Adipocyte (in vitro differentiated cells): ENCODE data around the gene GRIN2A.
A peak's percentile ranks its signal among the peaks of the same experiment; 100 is the strongest.

ENCODE experiments used
- DNase-seq: peaks from one replicate; pipeline ENCODE4 v3.0.0-alpha.2; 2015; ENCODE audit warnings: low read depth
- H3K27me3 ChIP-seq: replicated peaks from 2 replicates; pipeline ENCODE4 v1.7.0; 2013; ENCODE audit warnings: mild to moderate bottlenecking, low read length, moderate library complexity; ENCODE audit not compliant: control insufficient read depth, insufficient read depth
- H3K36me3 ChIP-seq: 2 replicates; pipeline ENCODE4 v1.7.0; 2013; ENCODE audit warnings: low read length, mild to moderate bottlenecking, moderate library complexity; ENCODE audit not compliant: control insufficient read depth, insufficient read depth, severe bottlenecking
- H3K4me1 ChIP-seq: 2 replicates; pipeline ENCODE4 v1.7.0; 2013; ENCODE audit warnings: mild to moderate bottlenecking, low read length, moderate library complexity; ENCODE audit not compliant: control insufficient read depth, insufficient read depth
- H3K4me3 ChIP-seq: 2 replicates; pipeline ENCODE4 v1.7.0; 2013; ENCODE audit warnings: mild to moderate bottlenecking, low read length, moderate library complexity
- H3K9ac ChIP-seq: 2 replicates; pipeline ENCODE4 v1.7.0; 2013; ENCODE audit warnings: mild to moderate bottlenecking, low read length, moderate library complexity
- H3K9me3 ChIP-seq: 2 replicates; pipeline ENCODE4 v1.7.0; 2013; ENCODE audit warnings: mild to moderate bottlenecking, low read length, moderate library complexity; ENCODE audit not compliant: control insufficient read depth

Gene GRIN2A

DNA sequence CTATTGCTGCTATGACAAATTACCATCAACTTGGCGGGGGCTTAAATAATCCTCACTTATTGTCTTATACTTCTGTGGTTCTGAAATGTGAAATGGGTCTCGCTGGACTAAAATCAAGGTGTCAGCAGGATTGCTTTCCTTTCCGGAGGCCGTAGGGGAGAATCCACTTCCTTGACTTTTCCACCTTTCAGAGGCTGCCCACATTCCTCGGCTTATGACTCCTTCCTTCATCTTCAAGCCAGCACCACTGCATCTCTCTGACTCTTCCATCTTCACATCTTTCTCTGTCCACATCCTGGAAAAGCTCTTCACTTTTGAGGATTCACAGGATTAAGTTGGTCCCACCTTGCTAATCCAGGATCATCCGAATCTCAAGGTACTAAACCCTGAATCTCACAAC lies 217.8 kb downstream of the GRIN2A start:
- Histone ChIP-seq H3K9me3 (no peaks in the 10 kb centered on the region), H3K4me3 (no peak overlapping the region), H3K36me3 (no peaks in the 10 kb centered on the region), H3K9ac (no peak overlapping the region), H3K27me3 (no peaks in the 10 kb centered on the region), H3K4me1 (no peaks in the 10 kb centered on the region)
- no peak for DNase-seq

DNA sequence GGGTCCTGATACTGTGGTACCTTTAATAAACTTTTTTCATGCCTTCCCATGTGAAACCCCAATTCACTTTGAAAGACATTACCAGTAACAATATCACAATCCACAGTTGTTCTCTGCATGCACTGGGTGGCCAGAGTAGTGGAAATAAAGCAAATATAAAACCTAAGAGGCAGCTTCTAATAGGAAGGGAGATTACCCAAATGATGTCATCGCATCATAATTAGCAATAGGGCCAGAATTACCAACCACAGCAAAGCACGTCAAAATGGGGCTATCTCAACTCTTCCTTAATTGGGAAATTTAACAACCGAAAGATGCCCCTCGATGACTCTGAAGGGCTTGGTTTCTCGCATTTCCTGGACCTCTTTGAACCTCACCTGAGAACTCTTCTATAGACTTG lies 224.8 kb downstream of the GRIN2A start:
- H3K27me3 ChIP-seq, result peaks cover 35% of the 10 kb centered on the region
- H3K4me3 ChIP-seq, result no peak overlapping the region
- no peak overlapping the region for H3K9ac ChIP-seq
- H3K4me1 ChIP-seq, result peaks cover 8% of the 10 kb centered on the region
- DNase-seq, result no peak
- no peaks in the 10 kb centered on the region for H3K36me3 ChIP-seq
- no peaks in the 10 kb centered on the region for H3K9me3 ChIP-seq

GRCh38 chr16:9957002-9957401 lies 225.2 kb downstream of the GRIN2A start:
- Histone ChIP-seq H3K9me3 (no peaks in the 10 kb centered on the region), H3K4me3 (no peak overlapping the region), H3K27me3 (peaks cover 35% of the 10 kb centered on the region), H3K9ac (no peak overlapping the region), H3K4me1 (peaks cover 8% of the 10 kb centered on the region), H3K36me3 (no peaks in the 10 kb centered on the region)
- no peak for DNase-seq

DNA sequence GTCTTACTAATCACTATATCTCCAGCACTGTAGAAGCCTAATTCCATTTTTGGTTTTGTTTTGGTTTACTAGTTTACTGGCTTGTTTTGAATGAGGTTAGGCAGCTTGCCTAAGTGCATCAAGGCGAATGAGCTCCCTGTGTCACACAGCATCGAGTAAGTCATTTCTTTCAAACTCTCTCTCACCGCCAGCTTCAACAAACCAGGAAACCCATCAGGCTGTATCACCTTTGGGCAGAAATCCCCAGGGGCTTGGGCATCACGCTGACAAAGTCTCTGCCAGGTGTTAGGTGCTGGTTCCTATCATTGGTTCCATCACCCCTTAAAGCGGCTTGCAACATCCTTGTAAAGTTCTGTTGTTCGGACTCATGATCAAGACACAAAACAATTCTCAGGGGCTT lies 226.6 kb downstream of the GRIN2A start:
- H3K9ac ChIP-seq, result no peak overlapping the region
- DNase-seq, result no peak
- no peak overlapping the region for H3K4me3 ChIP-seq
- H3K36me3 ChIP-seq, result no peaks in the 10 kb centered on the region
- H3K27me3 ChIP-seq, result peaks cover 35% of the 10 kb centered on the region
- no peaks in the 10 kb centered on the region for H3K9me3 ChIP-seq
- peaks cover 8% of the 10 kb centered on the region for H3K4me1 ChIP-seq

DNA sequence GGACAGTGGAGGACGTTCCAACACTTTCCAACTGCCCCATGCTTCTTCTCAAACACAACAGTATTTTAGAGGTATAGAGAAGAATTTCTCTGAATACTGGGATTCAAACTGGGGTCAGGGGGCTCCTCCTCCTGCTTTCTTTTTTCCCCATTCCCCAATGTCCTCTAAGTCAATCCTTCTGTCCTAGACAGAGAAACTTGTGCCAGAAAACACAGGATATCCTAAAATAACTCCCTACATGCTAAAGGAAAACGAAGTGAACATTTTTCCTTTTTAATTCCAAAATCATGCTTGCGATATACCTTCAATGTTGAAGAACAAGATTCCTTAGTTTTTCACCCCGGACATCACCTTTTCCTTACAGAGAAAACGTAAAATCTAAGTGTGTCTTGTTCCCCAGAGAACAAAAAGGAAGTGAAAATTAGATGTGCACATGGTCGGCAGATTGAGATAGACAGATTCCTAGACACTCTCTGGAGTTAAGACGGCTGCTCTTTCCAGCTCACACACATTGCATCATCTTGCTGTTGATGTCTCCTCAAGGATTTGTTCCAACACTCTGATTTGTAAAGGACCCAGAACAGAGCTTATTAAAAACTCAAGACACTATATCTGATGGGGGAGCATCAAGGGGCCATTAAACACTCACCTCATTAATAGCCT lies 228.2 kb downstream of the GRIN2A start:
- peak overlapping the region; percentile 64 for H3K4me3 ChIP-seq
- no peaks in the 10 kb centered on the region for H3K9me3 ChIP-seq
- H3K36me3 ChIP-seq, result no peaks in the 10 kb centered on the region
- peaks cover 35% of the 10 kb centered on the region for H3K27me3 ChIP-seq
- peaks cover 8% of the 10 kb centered on the region for H3K4me1 ChIP-seq
- no peak overlapping the region for H3K9ac ChIP-seq
- DNase-seq, result peak; percentile 9

DNA sequence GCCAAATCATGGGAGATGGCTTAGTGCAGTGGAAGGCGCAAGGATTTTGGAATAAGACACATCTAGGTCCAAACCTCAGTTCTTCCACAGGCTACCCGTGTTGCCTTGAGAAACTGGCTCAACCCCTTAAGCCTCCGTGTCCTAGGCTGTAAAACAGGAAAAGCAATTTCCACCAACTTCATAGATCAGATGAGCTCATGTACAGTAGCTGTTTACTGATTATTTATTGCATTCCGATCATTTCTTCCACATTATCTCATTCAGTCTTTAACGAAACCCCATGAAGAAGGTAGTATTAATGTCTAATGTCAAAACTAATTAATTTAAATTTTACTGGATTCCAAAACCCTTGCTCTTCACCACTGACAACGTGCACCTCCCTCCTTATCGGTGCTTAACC lies 231.6 kb downstream of the GRIN2A start:
- no peak for DNase-seq
- Histone ChIP-seq H3K9me3 (no peaks in the 10 kb centered on the region), H3K9ac (no peak overlapping the region), H3K4me3 (no peak overlapping the region), H3K4me1 (peaks cover 8% of the 10 kb centered on the region), H3K27me3 (peaks cover 21% of the 10 kb centered on the region), H3K36me3 (no peaks in the 10 kb centered on the region)

GRCh38 chr16:9949396-9949795 lies 232.8 kb downstream of the GRIN2A start:
- no peaks in the 10 kb centered on the region for H3K36me3 ChIP-seq
- DNase-seq, result no peak
- no peaks in the 10 kb centered on the region for H3K9me3 ChIP-seq
- H3K27me3 ChIP-seq, result peaks cover 10% of the 10 kb centered on the region
- no peak overlapping the region for H3K9ac ChIP-seq
- peaks cover 8% of the 10 kb centered on the region for H3K4me1 ChIP-seq
- no peak overlapping the region for H3K4me3 ChIP-seq

- Histone ChIP-seq H3K9me3 (no peaks in the 10 kb centered on the region), H3K9ac (no peak overlapping the region), H3K36me3 (no peaks in the 10 kb centered on the region), H3K4me1 (peaks cover 3% of the 10 kb centered on the region), H3K27me3 (peaks cover 10% of the 10 kb centered on the region), H3K4me3 (no peak overlapping the region)
- no peak for DNase-seq
Measured at GRCh38 chr16:9948933-9949332, 233.3 kb downstream of the GRIN2A start.

DNA sequence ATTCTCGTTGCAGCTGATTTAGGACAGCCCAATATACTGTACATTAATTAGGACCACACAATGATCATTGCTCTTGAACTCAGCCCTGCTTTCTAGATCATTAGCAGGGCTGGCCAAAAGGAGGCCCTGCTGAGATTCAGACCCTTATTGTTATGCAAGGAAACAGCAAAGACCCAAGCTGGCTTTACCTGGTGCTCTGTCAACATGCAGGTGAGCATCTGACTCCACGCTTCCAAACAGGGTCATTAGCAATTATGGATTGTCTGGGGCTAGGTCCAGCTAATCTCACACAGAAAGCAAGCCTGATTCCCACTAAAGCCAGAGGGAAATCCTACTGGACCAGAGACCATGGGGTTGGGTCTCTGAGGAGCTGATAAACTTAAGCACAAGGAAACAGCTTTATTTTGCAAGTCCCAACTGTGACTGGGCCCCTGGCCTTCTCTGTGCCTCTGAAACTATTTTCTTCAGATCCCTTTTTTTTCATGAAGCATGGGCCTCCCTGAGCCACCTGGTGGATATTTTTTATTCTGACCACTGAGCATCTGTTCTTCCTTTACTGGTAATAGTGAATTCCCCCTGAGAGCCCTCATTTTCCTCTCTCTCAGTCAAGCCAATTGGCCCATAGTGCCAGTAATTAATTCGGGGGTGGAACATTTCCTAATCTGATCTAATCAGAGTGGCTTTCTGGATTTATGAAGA lies 236.1 kb downstream of the GRIN2A start:
- no peak for DNase-seq
- Histone ChIP-seq H3K4me1 (no peaks in the 10 kb centered on the region), H3K9me3 (no peaks in the 10 kb centered on the region), H3K9ac (no peak overlapping the region), H3K4me3 (no peak overlapping the region), H3K27me3 (no peaks in the 10 kb centered on the region), H3K36me3 (no peaks in the 10 kb centered on the region)

DNA sequence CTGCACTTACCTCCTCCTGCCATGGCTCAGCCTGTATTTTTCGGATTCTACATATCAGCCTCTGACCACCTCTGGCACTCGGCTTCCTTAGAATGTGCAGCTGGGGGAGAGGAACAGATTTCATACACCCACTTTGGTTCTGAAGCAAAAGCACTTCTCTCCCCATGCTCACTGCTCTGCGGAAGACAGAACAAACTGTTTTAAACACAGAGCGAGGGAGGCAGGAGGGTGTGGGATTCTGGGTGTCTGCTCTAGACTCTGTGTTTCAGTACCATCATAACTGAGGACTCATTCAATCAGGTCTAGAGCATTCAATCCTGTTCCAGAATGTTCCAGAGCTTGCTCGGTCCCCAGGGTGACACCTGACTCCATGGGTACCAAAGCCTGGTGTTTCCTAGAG lies 239.1 kb downstream of the GRIN2A start:
- Histone ChIP-seq H3K4me3 (no peak overlapping the region), H3K9me3 (no peaks in the 10 kb centered on the region), H3K36me3 (no peaks in the 10 kb centered on the region), H3K27me3 (no peaks in the 10 kb centered on the region), H3K9ac (no peak overlapping the region), H3K4me1 (no peaks in the 10 kb centered on the region)
- no peak for DNase-seq

DNA sequence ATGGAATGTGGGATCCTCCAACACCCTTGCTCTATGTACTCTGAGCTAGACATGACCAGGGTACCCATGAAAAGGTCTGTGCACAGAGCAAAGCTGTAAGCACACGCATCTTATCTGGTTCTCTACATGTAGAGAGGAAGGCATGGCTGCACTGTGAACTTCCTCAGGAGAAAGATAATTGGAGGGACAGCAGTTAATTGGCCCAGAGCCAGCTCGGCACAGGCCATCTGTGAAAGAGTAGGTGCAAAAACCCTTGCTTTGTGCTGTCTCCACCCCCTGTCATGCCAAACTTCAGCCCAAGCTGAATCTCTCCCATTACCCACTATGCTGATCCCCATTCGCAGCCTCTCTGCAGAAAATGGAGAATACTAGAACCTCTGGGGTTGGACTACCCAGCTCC lies 241.0 kb downstream of the GRIN2A start:
- no peaks in the 10 kb centered on the region for H3K4me1 ChIP-seq
- no peaks in the 10 kb centered on the region for H3K27me3 ChIP-seq
- no peaks in the 10 kb centered on the region for H3K36me3 ChIP-seq
- H3K4me3 ChIP-seq, result no peak overlapping the region
- no peak overlapping the region for H3K9ac ChIP-seq
- no peaks in the 10 kb centered on the region for H3K9me3 ChIP-seq
- DNase-seq, result no peak
